Choroid plexus epithelial cell (primary cell): ENCODE measurements around the gene ANO4.

Source experiments
- DNase-seq: peaks from one replicate; pipeline ENCODE4 v3.0.0-alpha.2; 2010; ENCODE audit warnings: low read depth
- H3K4me3 ChIP-seq: 2 replicates; pipeline ENCODE4 v1.5.1; 2011; ENCODE audit warnings: low read depth, mild to moderate bottlenecking, control low read depth, low read length, moderate library complexity
- TF ChIP-seq, protein P1 (sequence below): conservative IDR thresholded peaks from 2 replicates; pipeline ENCODE4 v1.5.1; 2011; ENCODE audit warnings: low read depth, mild to moderate bottlenecking, control low read depth, inconsistent platforms, low read length, moderate library complexity

Gene ANO4

GRCh38 chr12:100862676-100863075 is 68.1 kb downstream of the ANO4 start:
- DNase-seq, result no peak
- H3K4me3 ChIP-seq, result no peak overlapping the region
- TF ChIP-seq, protein P1, sequence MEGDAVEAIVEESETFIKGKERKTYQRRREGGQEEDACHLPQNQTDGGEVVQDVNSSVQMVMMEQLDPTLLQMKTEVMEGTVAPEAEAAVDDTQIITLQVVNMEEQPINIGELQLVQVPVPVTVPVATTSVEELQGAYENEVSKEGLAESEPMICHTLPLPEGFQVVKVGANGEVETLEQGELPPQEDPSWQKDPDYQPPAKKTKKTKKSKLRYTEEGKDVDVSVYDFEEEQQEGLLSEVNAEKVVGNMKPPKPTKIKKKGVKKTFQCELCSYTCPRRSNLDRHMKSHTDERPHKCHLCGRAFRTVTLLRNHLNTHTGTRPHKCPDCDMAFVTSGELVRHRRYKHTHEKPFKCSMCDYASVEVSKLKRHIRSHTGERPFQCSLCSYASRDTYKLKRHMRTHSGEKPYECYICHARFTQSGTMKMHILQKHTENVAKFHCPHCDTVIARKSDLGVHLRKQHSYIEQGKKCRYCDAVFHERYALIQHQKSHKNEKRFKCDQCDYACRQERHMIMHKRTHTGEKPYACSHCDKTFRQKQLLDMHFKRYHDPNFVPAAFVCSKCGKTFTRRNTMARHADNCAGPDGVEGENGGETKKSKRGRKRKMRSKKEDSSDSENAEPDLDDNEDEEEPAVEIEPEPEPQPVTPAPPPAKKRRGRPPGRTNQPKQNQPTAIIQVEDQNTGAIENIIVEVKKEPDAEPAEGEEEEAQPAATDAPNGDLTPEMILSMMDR, result no peak

GRCh38 chr12:100864366-100864765 is 69.8 kb downstream of the ANO4 start:
- no peak for DNase-seq
- TF ChIP-seq, protein P1, result no peak
- H3K4me3 ChIP-seq, result no peak overlapping the region

GRCh38 chr12:100867639-100868393 is 73.2 kb downstream of the ANO4 start:
- no peak overlapping the region for H3K4me3 ChIP-seq
- DNase-seq, result no peak
- TF ChIP-seq, protein P1, result no peak

DNA sequence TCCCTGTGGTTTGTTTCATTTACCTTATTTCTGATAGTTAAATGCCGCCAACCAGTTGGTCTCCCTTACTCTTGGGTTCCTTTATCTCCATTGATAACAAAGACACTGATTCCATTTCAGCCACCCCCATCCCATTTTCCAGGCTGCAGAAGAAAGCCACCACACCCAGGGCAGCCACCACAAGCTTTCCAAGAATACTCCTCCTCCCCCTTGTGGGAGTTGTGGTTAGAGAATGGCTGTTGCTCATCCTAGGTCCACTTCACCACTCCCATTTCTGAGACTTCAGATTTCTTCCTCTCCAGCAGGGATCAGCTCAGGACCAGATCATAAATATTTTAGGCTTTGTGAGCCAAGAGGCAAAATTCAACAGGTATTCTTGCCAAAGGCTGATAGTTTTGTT is 73.9 kb downstream of the ANO4 start:
- TF ChIP-seq, protein P1, result no peak
- H3K4me3 ChIP-seq, result no peak overlapping the region
- DNase-seq, result peak; percentile 5

GRCh38 chr12:100871195-100871734 is 76.7 kb downstream of the ANO4 start:
- no peak for DNase-seq
- no peak overlapping the region for H3K4me3 ChIP-seq
- TF ChIP-seq, protein P1, result no peak

DNA sequence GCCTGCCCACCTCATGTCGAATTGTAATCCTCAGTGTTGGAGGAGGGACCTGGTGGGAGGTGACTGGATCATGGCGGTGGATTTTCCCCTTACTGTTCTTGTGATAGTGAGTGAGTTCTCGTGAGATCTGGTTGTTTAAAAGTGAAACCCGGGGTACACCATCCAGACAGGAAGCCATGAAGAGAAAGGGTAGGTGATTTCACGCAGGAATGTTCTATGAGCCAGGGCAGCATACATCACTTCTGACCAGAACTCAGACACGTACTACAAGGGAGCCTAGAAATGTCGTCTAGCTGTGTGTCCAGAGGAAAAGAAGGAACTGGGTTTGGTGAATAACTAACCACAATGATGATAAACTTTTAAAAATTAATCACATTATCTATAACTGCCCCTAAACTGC is 80.6 kb downstream of the ANO4 start:
- DNase-seq, result no peak
- no peak overlapping the region for H3K4me3 ChIP-seq
- TF ChIP-seq, protein P1, result no peak

DNA sequence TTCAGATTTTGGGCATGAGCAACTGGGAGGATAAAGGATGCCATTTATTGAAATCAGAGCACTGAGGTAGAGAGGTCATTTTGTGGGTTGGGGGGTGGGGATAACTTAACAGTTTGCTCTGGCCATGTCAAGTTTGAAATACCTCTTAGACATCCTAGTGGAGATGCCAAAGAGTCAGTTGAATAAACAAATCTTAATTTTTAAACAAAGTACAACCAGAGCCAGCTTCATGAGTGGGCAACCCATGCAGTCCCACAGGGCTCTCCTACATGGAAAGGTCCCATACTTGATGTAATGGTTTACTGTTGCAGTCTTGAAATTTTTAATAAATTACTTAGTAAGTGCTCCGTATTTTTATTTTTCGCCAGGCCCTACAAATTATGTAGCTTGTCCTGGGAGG is 81.2 kb downstream of the ANO4 start:
- TF ChIP-seq, protein P1, result no peak
- H3K4me3 ChIP-seq, result no peak overlapping the region
- DNase-seq, result no peak
